ENCODE data around the gene KXD1.

- TF ChIP-seq POLR2A (IDR thresholded peaks at IDR 0.05; ENCODE audit: low read length) (no peak), GATA1 (IDR thresholded peaks at IDR 0.05; ENCODE audit: low read depth, low read length) (no peak)
Observed at GRCh38 chr19:18558202-18558555, 509 bp downstream of the KXD1 start.
